Measurements from ENCODE around the gene DAB2IP. TPM values are rescaled to one million over a fixed set of nuclear protein-coding genes. Genes with fewer than 3 reads are reported as not detected.

DAB2IP gene
- total RNA-seq, 1 donor from 2014 or later = 24.3 TPM

- Histone ChIP-seq H3K4me3 (no peak overlapping the region), H3K9ac (no peak overlapping the region), H2AFZ (replicated peaks) (no peak overlapping the region), H4K20me1 (ENCODE audit: low read depth) (peaks cover 26% of the 10 kb centered on the region), H3K9me3 (ENCODE audit: low read depth) (no peaks in the 10 kb centered on the region), H3K4me1 (peaks cover 46% of the 10 kb centered on the region), H3K79me2 (ENCODE audit: low read depth) (peaks cover 14% of the 10 kb centered on the region), H3K27ac (no peak overlapping the region), H3K4me2 (no peak overlapping the region), H3K36me3 (no peaks in the 10 kb centered on the region), H3K27me3 (no peaks in the 10 kb centered on the region), H3F3A (ENCODE audit: low read depth) (peaks cover 21% of the 10 kb centered on the region)
- Mint-ChIP-seq H3K4me3 (no peak overlapping the region), H3K27me3 (ENCODE audit: insufficient read depth, low read depth) (peaks cover 4% of the 10 kb centered on the region), H3K27ac (no peak overlapping the region), H3K4me1 (peaks cover 60% of the 10 kb centered on the region), H3K36me3 (no peaks in the 10 kb centered on the region), H3K9me3 (no peaks in the 10 kb centered on the region)
- DNase-seq (ENCODE audit: low spot score) = no peak
- TF ChIP-seq EZH2 (IDR thresholded peaks at IDR 0.05) (no peak), EZH2phosphoT487 (IDR thresholded peaks at IDR 0.05) (no peak), CTCF (IDR thresholded peaks at IDR 0.05) (no peak)
These were observed 4.4 kb upstream of the DAB2IP start for GRCh38 chr9:121646992-121647391.

- TF ChIP-seq CTCF (IDR thresholded peaks at IDR 0.05) (no peak), EZH2 (IDR thresholded peaks at IDR 0.05) (no peak), EZH2phosphoT487 (IDR thresholded peaks at IDR 0.05) (no peak)
These were observed 3.3 kb upstream of the DAB2IP start for GRCh38 chr9:121648172-121648571.

GRCh38 chr9:121648799-121649198 is 2.6 kb upstream of the DAB2IP start:
- Histone ChIP-seq H2AFZ (replicated peaks) (no peak overlapping the region), H3K79me2 (ENCODE audit: low read depth) (peaks cover 32% of the 10 kb centered on the region), H3K4me2 (peak overlapping the region; percentile 98), H3K4me3 (no peak overlapping the region), H3F3A (ENCODE audit: low read depth) (peaks cover 22% of the 10 kb centered on the region), H3K27ac (no peak overlapping the region), H3K36me3 (no peaks in the 10 kb centered on the region), H3K4me1 (peaks cover 46% of the 10 kb centered on the region), H3K9me3 (ENCODE audit: low read depth) (no peaks in the 10 kb centered on the region), H3K27me3 (no peaks in the 10 kb centered on the region), H3K9ac (no peak overlapping the region), H4K20me1 (ENCODE audit: low read depth) (peaks cover 31% of the 10 kb centered on the region)
- Mint-ChIP-seq H3K27me3 (ENCODE audit: insufficient read depth, low read depth) (peaks cover 4% of the 10 kb centered on the region), H3K4me1 (peaks cover 68% of the 10 kb centered on the region), H3K27ac (peak overlapping the region; percentile 79), H3K4me3 (no peak overlapping the region), H3K36me3 (no peaks in the 10 kb centered on the region), H3K9me3 (no peaks in the 10 kb centered on the region)
- no peak for DNase-seq (ENCODE audit: low spot score)
- TF ChIP-seq EZH2phosphoT487 (IDR thresholded peaks at IDR 0.05) (no peak), EZH2 (IDR thresholded peaks at IDR 0.05) (no peak), CTCF (IDR thresholded peaks at IDR 0.05) (no peak)

More at GRCh38 chr9:121648172-121648571, 3.3 kb upstream of the DAB2IP start:
- Histone ChIP-seq H3K4me2 (no peak overlapping the region), H3F3A (ENCODE audit: low read depth) (peaks cover 22% of the 10 kb centered on the region), H3K36me3 (no peaks in the 10 kb centered on the region), H3K27me3 (no peaks in the 10 kb centered on the region), H3K79me2 (ENCODE audit: low read depth) (peaks cover 26% of the 10 kb centered on the region), H2AFZ (replicated peaks) (no peak overlapping the region), H4K20me1 (ENCODE audit: low read depth) (peaks cover 30% of the 10 kb centered on the region), H3K9me3 (ENCODE audit: low read depth) (no peaks in the 10 kb centered on the region), H3K9ac (no peak overlapping the region), H3K27ac (no peak overlapping the region), H3K4me3 (no peak overlapping the region), H3K4me1 (peaks cover 46% of the 10 kb centered on the region)
- Mint-ChIP-seq H3K9me3 (no peaks in the 10 kb centered on the region), H3K27me3 (ENCODE audit: insufficient read depth, low read depth) (peaks cover 4% of the 10 kb centered on the region), H3K4me1 (peaks cover 65% of the 10 kb centered on the region), H3K4me3 (no peak overlapping the region), H3K36me3 (no peaks in the 10 kb centered on the region), H3K27ac (no peak overlapping the region)
- no peak for DNase-seq (ENCODE audit: low spot score)

Data from neural progenitor cell (in vitro differentiated cells).